GM12878 (cell line): ENCODE measurements around the gene IFNB1. TPM values are rescaled to one million over a fixed set of nuclear protein-coding genes. Genes with fewer than 3 reads are reported as not detected.

Source experiments
- ATAC-seq: fragments of 200-7000 bp; cut with Tn5 transposase; 3 replicates; pipeline ENCODE4 v1.9.1; 2020; ENCODE audit warnings: mild to moderate bottlenecking, moderate library complexity
- BruUV-seq: library from RNA; stranded (reverse); fragments of 400-500 nt; replicated peaks from 2 replicates; lab custom pipeline; 2021; lab: Mats Ljungman, UMichigan
- CTCF ChIA-PET: fragments of 300-600 bp; sonication (Branson Sonifier 250); formaldehyde crosslinking; extraction: SDS; loops from one replicate; lab custom pipeline; 2021; ENCODE audit warnings: inconsistent platforms; lab: Yijun Ruan, JAX
- POLR2A ChIA-PET: fragments of 350-600 bp; formaldehyde crosslinking; extraction: SDS; loops from one replicate; lab custom pipeline; 2021; ENCODE audit warnings: inconsistent platforms; lab: Charles Lee
- RAD21 ChIA-PET: fragments of 300-600 bp; sonication (Branson Sonifier 250); formaldehyde crosslinking; loops from one replicate; lab custom pipeline; 2023; ENCODE audit warnings: antibody characterized with exemption; ENCODE audit not compliant: unreplicated experiment; lab: Charles Lee
- SMC1A ChIA-PET: fragments of 300-600 bp; sonication (Branson Sonifier 250); formaldehyde crosslinking; loops from one replicate; lab custom pipeline; 2023; ENCODE audit not compliant: unreplicated experiment, uncharacterized antibody; lab: Charles Lee
- DNase-seq: peaks from one replicate; pipeline ENCODE4 v3.0.0-alpha.2; 2011; ENCODE audit warnings: low read depth, low spot score
- FAIRE-seq: peaks from 3 replicates; lab custom pipeline; 2011; peaks lifted over from hg19 to GRCh38; lab: Jason Lieb, UNC
- H2AFZ ChIP-seq: 2 replicates; pipeline ENCODE4 v1.6.0; 2011; ENCODE audit warnings: low read depth, low read length, control low read depth; ENCODE audit not compliant: control insufficient read depth
- H3K27ac ChIP-seq: 2 replicates; pipeline ENCODE4 v1.5.1; 2011; ENCODE audit warnings: control low read depth; ENCODE audit not compliant: control insufficient read depth, insufficient read depth
- H3K27me3 ChIP-seq, 2 experiments: replicated peaks in 1 of 2; 2 replicates each; pipeline versions ENCODE4 v1.6.0 to v1.6.1; 2011; ENCODE audit warnings: low read length in 1 of 2; ENCODE audit not compliant: control insufficient read depth in 2 of 2, insufficient read depth in 2 of 2
- H3K36me3 ChIP-seq, 2 experiments: 2 replicates each; pipeline ENCODE4 v1.5.1; 2011; ENCODE audit warnings: low read length in 1 of 2; ENCODE audit not compliant: control insufficient read depth in 2 of 2, insufficient read depth in 2 of 2
- H3K4me1 ChIP-seq: 2 replicates; pipeline ENCODE4 v1.6.1; 2011; ENCODE audit warnings: mild to moderate bottlenecking, low read length, moderate library complexity, mixed read lengths; ENCODE audit not compliant: control insufficient read depth, insufficient read depth
- H3K4me2 ChIP-seq: 2 replicates; pipeline ENCODE4 v1.6.0; 2011; ENCODE audit warnings: control low read depth; ENCODE audit not compliant: control insufficient read depth, insufficient read depth
- H3K4me3 ChIP-seq: fragments of 200-600 bp; sonication (generic); 2 replicates; pipeline ENCODE4 v1.5.1; 2016
- H3K79me2 ChIP-seq: 2 replicates; pipeline ENCODE4 v1.6.0; 2011; ENCODE audit warnings: low read length; ENCODE audit not compliant: control insufficient read depth, insufficient read depth
- H3K9ac ChIP-seq: 2 replicates; pipeline ENCODE4 v1.8.0; 2011; ENCODE audit warnings: low read length, control low read depth, mixed read lengths; ENCODE audit not compliant: control insufficient read depth, insufficient read depth
- H3K9me3 ChIP-seq: replicated peaks from 3 replicates; pipeline ENCODE4 v1.5.1; 2011; ENCODE audit warnings: mild to moderate bottlenecking, low read length; ENCODE audit not compliant: control insufficient read depth, insufficient read depth
- H4K20me1 ChIP-seq: 2 replicates; pipeline ENCODE4 v1.6.0; 2011; ENCODE audit not compliant: control insufficient read depth, insufficient read depth
- ATF7 ChIP-seq: fragments of 450-650 bp; IDR thresholded peaks from 2 replicates; pipeline ENCODE4 v1.6.1; 2016; ENCODE audit warnings: low read depth, mild to moderate bottlenecking
- DPF2 ChIP-seq: fragments of 450-650 bp; IDR thresholded peaks from 2 replicates; pipeline ENCODE4 v1.6.1; 2017; ENCODE audit warnings: mild to moderate bottlenecking
- IKZF2 ChIP-seq, 2 experiments: fragments of 450-650 bp; IDR thresholded peaks; 2 replicates each; pipeline ENCODE4 v1.6.1; 2017; ENCODE audit warnings: mild to moderate bottlenecking in 2 of 2, moderate library complexity in 2 of 2
- MLLT1 ChIP-seq: fragments of 450-650 bp; IDR thresholded peaks from 2 replicates; pipeline ENCODE4 v1.6.1; 2016; ENCODE audit warnings: mild to moderate bottlenecking
- NFIC ChIP-seq: IDR thresholded peaks from 2 replicates; pipeline ENCODE4 v1.6.1; 2012; ENCODE audit warnings: low read depth, mild to moderate bottlenecking, inconsistent platforms, low read length, moderate library complexity
- NFYB ChIP-seq: IDR thresholded peaks from 2 replicates; pipeline ENCODE4 v1.6.1; 2011; ENCODE audit warnings: low read depth, mild to moderate bottlenecking, low read length, improper control_type of control experiment, moderate library complexity; ENCODE audit not compliant: insufficient read depth
- POU2F2 ChIP-seq: IDR thresholded peaks from 3 replicates; pipeline ENCODE4 v1.6.1; 2011; ENCODE audit warnings: low read depth, mild to moderate bottlenecking, low read length, borderline replicate concordance
- RAD21 ChIP-seq: IDR thresholded peaks from 2 replicates; pipeline ENCODE4 v1.6.1; 2011; ENCODE audit warnings: mild to moderate bottlenecking, low read depth, low read length, moderate library complexity; ENCODE audit not compliant: insufficient read depth
- RAD51 ChIP-seq: fragments of 450-650 bp; IDR thresholded peaks from 2 replicates; pipeline ENCODE4 v1.6.1; 2016; ENCODE audit warnings: moderate library complexity, mild to moderate bottlenecking, inconsistent platforms
- SP1 ChIP-seq: IDR thresholded peaks from one replicate; pipeline ENCODE4 v1.6.1; 2011; ENCODE audit warnings: low read depth, low read length
- SPI1 ChIP-seq: IDR thresholded peaks from 2 replicates; pipeline ENCODE4 v1.6.1; 2011; ENCODE audit warnings: low read depth, mild to moderate bottlenecking, low read length, moderate library complexity, borderline replicate concordance; ENCODE audit not compliant: insufficient read depth
- TCF3 ChIP-seq: IDR thresholded peaks from 2 replicates; pipeline ENCODE4 v1.6.1; 2012; ENCODE audit warnings: low read depth, mild to moderate bottlenecking, low read length, borderline replicate concordance; ENCODE audit not compliant: insufficient read depth
- YBX1 ChIP-seq: fragments of 450-650 bp; IDR thresholded peaks from 2 replicates; pipeline ENCODE4 v1.6.1; 2016; ENCODE audit warnings: antibody characterized with exemption
- ZNF217 ChIP-seq: fragments of 450-650 bp; IDR thresholded peaks from 2 replicates; pipeline ENCODE4 v1.6.1; 2017; ENCODE audit warnings: antibody characterized with exemption, mild to moderate bottlenecking
- ZSCAN29 ChIP-seq: fragments of 450-650 bp; IDR thresholded peaks from 2 replicates; pipeline ENCODE4 v1.6.1; 2017; ENCODE audit warnings: mild to moderate bottlenecking, moderate library complexity
- WGBS: methylation state at CpG from one replicate; pipeline ENCODE4 v1.1.6; 2016; ENCODE audit warnings: low lambda C conversion rate; ENCODE audit not compliant: insufficient replicate concordance, insufficient coverage; ENCODE audit errors: missing lambda C conversion rate; 5-methylcytosine and 5-hydroxymethylcytosine counted together
- in situ Hi-C: fragments of 300-500 bp; cut with MboI; formaldehyde crosslinking; loops from 9 replicates; pipeline ENCODE4 v1.14.3; 2018; ENCODE audit warnings: mixed read lengths
- intact Hi-C: fragments of 100-400 bp; cut with micrococcal nuclease; formaldehyde crosslinking; loops from one replicate; pipeline ENCODE4 v1.14.2; 2022; ENCODE audit not compliant: unreplicated experiment
- polyA plus RNA-seq, 11 experiments: library from polyadenylated mRNA; depleted of rRNA in 4 of 11; unstranded in 6 of 11; stranded (reverse) in 5 of 11; fragments of >200 nt; fragmentation: Nextera tagmentation in 4 of 11; fragmentation: Illumina TruSeq in 1 of 11; extraction: Ambion mirVana in 4 of 11; extraction: Trizol in 1 of 11; gene quantifications; 1 replicate in 1 of 11; 2 replicates in 10 of 11; pipeline versions ENCODE4 v1.2.1 to v1.2.3, GENCODE V29; 2011 to 2016; ENCODE audit warnings: inconsistent platforms in 2 of 11, missing spikeins in 2 of 11, low read depth in 1 of 11
- total RNA-seq, 4 experiments: library from RNA; depleted of rRNA in 3 of 4; stranded (reverse); fragments of >200 nt in 3 of 4; fragmentation: Illumina TruSeq in 1 of 4; extraction: Trizol in 1 of 4; gene quantifications; 2 replicates each; pipeline versions ENCODE4 v1.2.1 to v1.2.3, GENCODE V29; 2013 to 2021
- TF ChIP-seq, protein P1 (sequence below): fragments of 450-650 bp; IDR thresholded peaks from 2 replicates; pipeline ENCODE4 v1.6.1; 2016; ENCODE audit warnings: mild to moderate bottlenecking, moderate library complexity, borderline replicate concordance
- TF ChIP-seq, protein P2 (sequence below), 3 experiments: IDR thresholded peaks in 2 of 3; conservative IDR thresholded peaks in 1 of 3; 2 replicates each; pipeline ENCODE4 v1.5.1; 2011; ENCODE audit warnings: low read depth in 3 of 3, low read length in 3 of 3, mild to moderate bottlenecking in 3 of 3, control low read depth in 2 of 3, moderate library complexity in 2 of 3, inconsistent platforms in 1 of 3, mixed read lengths in 1 of 3; ENCODE audit not compliant: control insufficient read depth in 2 of 3, insufficient read depth in 1 of 3; ENCODE audit errors: extremely low read depth in 1 of 3

IFNB1 gene
- total and polyA plus RNA-seq, 10 of the 15 experiments (the other 5 are each of a cell fraction or from before 2014, with no cell fraction given), result 0.18 TPM; not detected in 9

DNA sequence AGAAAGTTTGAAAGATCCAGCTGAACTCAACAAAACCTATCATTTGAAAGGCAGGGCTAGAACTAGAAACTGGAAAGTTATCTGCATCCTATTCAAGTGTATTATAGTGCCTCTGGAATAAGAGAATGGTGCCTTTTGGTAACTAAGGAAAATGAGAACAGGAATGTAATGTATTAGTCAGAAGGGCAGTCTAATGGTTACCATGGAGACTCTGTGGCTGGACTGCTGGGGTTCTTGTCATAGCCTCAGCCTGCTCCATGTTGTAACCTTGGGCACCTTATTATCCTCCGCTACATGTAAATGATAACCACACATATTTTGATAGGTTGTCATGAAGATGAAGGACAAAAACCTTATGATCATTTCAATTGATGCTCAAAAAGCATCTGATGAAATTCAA lies 24.6 kb upstream of the IFNB1 start:
- FAIRE-seq, result no peak

More for the DNA sequence above, 24.6 kb upstream of the IFNB1 start:
- Histone ChIP-seq H3K79me2 (no peaks in the 10 kb centered on the region), H3K27ac (no peak overlapping the region), H3K9me3 (no peaks in the 10 kb centered on the region; the same call in 2 of the 3 replicates), H3K27me3 (no peaks in the 10 kb centered on the region)
- BruUV-seq, result no TSS peak
- RAD21 ChIA-PET, result interaction anchor here (0.8 to 1.1 kb wide), 2 partner anchors 8 to 9 kb away, joined by 3 to 4 read pairs; no protein-coding TSS in a partner anchor
- TF ChIP-seq POU2F2 (no peak), DPF2 (no peak), SP1 (no peak), IKZF2 (IDR thresholded peaks at IDR 0.05) (no peak), ZNF217 (no peak), YBX1 (no peak), MLLT1 (no peak), RAD51 (no peak), SPI1 (no peak), TCF3 (no peak), NFYB (no peak), ATF7 (no peak), NFIC (no peak), ZSCAN29 (no peak), RAD21 (no peak)
- TF ChIP-seq, protein P1, sequence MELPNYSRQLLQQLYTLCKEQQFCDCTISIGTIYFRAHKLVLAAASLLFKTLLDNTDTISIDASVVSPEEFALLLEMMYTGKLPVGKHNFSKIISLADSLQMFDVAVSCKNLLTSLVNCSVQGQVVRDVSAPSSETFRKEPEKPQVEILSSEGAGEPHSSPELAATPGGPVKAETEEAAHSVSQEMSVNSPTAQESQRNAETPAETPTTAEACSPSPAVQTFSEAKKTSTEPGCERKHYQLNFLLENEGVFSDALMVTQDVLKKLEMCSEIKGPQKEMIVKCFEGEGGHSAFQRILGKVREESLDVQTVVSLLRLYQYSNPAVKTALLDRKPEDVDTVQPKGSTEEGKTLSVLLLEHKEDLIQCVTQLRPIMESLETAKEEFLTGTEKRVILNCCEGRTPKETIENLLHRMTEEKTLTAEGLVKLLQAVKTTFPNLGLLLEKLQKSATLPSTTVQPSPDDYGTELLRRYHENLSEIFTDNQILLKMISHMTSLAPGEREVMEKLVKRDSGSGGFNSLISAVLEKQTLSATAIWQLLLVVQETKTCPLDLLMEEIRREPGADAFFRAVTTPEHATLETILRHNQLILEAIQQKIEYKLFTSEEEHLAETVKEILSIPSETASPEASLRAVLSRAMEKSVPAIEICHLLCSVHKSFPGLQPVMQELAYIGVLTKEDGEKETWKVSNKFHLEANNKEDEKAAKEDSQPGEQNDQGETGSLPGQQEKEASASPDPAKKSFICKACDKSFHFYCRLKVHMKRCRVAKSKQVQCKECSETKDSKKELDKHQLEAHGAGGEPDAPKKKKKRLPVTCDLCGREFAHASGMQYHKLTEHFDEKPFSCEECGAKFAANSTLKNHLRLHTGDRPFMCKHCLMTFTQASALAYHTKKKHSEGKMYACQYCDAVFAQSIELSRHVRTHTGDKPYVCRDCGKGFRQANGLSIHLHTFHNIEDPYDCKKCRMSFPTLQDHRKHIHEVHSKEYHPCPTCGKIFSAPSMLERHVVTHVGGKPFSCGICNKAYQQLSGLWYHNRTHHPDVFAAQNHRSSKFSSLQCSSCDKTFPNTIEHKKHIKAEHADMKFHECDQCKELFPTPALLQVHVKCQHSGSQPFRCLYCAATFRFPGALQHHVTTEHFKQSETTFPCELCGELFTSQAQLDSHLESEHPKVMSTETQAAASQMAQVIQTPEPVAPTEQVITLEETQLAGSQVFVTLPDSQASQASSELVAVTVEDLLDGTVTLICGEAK, result no peak
- TF ChIP-seq, protein P2, sequence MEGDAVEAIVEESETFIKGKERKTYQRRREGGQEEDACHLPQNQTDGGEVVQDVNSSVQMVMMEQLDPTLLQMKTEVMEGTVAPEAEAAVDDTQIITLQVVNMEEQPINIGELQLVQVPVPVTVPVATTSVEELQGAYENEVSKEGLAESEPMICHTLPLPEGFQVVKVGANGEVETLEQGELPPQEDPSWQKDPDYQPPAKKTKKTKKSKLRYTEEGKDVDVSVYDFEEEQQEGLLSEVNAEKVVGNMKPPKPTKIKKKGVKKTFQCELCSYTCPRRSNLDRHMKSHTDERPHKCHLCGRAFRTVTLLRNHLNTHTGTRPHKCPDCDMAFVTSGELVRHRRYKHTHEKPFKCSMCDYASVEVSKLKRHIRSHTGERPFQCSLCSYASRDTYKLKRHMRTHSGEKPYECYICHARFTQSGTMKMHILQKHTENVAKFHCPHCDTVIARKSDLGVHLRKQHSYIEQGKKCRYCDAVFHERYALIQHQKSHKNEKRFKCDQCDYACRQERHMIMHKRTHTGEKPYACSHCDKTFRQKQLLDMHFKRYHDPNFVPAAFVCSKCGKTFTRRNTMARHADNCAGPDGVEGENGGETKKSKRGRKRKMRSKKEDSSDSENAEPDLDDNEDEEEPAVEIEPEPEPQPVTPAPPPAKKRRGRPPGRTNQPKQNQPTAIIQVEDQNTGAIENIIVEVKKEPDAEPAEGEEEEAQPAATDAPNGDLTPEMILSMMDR (IDR thresholded peaks at IDR 0.05 in 2 of 3, conservative IDR thresholded peaks at IDR 0.05 in 1 of 3; ENCODE audit: control insufficient read depth in 2 of 3, extremely low read depth in 1 of 3, insufficient read depth in 1 of 3, low read depth in 3 of 3, low read length in 3 of 3), result no peak
- TF ChIP-seq, all 136 proteins: peak for 0
- Histone ChIP-seq H3K4me1 (no peaks in the 10 kb centered on the region), H3K4me3 (no peak overlapping the region), H2AFZ (no peak overlapping the region), H3K36me3 (no peaks in the 10 kb centered on the region), H3K9ac (no peak overlapping the region), H4K20me1 (no peaks in the 10 kb centered on the region), H3K4me2 (no peak overlapping the region)
- ChIA-PET CTCF (interaction anchor here (1.2 to 3.0 kb wide), 4 partner anchors 10 to 24 kb away, joined by 3 to 15 read pairs (median 6); no protein-coding TSS in a partner anchor), POLR2A (interaction anchor here (0.6 kb wide), 1 partner anchor 285 kb away, joined by 3 read pairs; no protein-coding TSS in a partner anchor), SMC1A (interaction anchor here (1.0 to 1.6 kb wide), 3 partner anchors 8 to 16 kb away, joined by 3 to 8 read pairs (median 3); no protein-coding TSS in a partner anchor)
- intact Hi-C loops, result no loop called here
- WGBS, result 100% methylated on average over 1 of the region's 1 CpG
- in situ Hi-C loops, result loop anchor here (25.0 kb wide), 2 partner anchors 215 to 740 kb away; no protein-coding TSS in a partner anchor
- ATAC-seq (no peak), DNase-seq (no peak)
